ENCODE results near the gene TERT.

TERT gene

DNA sequence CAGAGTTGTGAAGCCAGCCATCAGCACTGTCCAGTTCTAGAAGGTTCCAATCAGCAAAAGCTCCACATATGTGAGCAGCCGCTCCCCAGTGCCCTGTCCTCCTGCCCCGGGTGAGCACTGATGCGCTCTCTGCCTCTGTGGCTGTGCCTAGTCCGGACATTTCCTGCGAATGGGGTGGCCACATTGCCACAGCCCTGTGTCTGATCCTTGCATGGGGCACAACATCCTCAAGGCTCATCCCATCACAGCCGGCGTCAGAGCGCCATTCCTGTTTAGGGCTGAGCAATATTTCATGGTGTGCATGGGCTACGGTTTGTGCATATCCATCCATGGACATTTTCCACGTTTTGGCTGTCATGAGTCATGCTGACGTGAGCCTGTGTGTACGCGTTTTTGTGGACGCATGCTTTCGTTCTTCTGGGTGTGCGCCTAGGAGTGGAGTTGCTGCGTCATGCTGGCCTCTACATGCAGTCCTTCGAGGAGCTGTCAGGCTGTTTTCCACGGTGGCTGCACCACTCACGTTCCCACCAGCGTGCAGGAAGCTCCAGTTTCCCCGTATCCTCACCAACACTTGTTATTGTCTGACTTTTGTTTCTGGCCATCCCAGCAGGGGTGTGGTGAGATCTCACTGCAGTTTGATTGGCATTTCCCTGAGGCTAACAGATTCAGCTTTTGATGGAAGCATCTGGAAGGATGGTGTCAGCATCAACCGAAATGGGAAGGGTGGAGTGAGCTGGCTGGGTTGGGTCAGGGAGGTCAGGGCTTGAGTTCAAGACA, 79.4 kb downstream of the TERT start:
- no peaks in the 10 kb centered on the region for H3K27me3 ChIP-seq (replicated peaks; ENCODE audit: control insufficient read depth, insufficient read depth, low read length, poor library complexity, severe bottlenecking)
- no peak overlapping the region for H3K4me3 ChIP-seq (ENCODE audit: insufficient read depth, low read depth, low read length, poor library complexity, severe bottlenecking)
- no peaks in the 10 kb centered on the region for H3K9me3 ChIP-seq (ENCODE audit: control insufficient read depth, low read length)
- no peak for DNase-seq
- H3K27ac ChIP-seq (ENCODE audit: insufficient read depth, low read length, poor library complexity, severe bottlenecking), result no peak overlapping the region
- no peaks in the 10 kb centered on the region for H3K36me3 ChIP-seq (ENCODE audit: control insufficient read depth, insufficient read depth, low read length)
- no peaks in the 10 kb centered on the region for H3K4me1 ChIP-seq (ENCODE audit: control insufficient read depth, insufficient read depth, low read length, poor library complexity, severe bottlenecking)

DNA sequence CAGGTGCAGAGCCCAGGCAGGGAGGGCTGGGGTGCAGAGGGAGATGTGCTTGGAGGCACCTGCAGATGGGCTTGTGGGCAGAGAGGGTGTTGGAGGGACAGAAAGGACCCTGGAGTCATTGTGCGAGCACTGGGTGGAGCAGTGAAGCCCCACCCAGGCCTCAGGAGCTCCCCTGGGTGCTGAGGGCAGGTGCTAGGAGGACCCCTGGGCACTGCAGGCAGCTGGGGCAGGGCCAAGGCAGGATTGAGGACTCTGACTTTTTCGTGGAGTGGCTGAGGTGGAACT, 80.0 kb downstream of the TERT start:
- Histone ChIP-seq H3K4me1 (ENCODE audit: control insufficient read depth, insufficient read depth, low read length, poor library complexity, severe bottlenecking) (no peaks in the 10 kb centered on the region), H3K4me3 (ENCODE audit: insufficient read depth, low read depth, low read length, poor library complexity, severe bottlenecking) (no peak overlapping the region), H3K36me3 (ENCODE audit: control insufficient read depth, insufficient read depth, low read length) (no peaks in the 10 kb centered on the region), H3K27me3 (replicated peaks; ENCODE audit: control insufficient read depth, insufficient read depth, low read length, poor library complexity, severe bottlenecking) (no peaks in the 10 kb centered on the region), H3K27ac (ENCODE audit: insufficient read depth, low read length, poor library complexity, severe bottlenecking) (no peak overlapping the region), H3K9me3 (ENCODE audit: control insufficient read depth, low read length) (no peaks in the 10 kb centered on the region)
- DNase-seq, result no peak

DNA sequence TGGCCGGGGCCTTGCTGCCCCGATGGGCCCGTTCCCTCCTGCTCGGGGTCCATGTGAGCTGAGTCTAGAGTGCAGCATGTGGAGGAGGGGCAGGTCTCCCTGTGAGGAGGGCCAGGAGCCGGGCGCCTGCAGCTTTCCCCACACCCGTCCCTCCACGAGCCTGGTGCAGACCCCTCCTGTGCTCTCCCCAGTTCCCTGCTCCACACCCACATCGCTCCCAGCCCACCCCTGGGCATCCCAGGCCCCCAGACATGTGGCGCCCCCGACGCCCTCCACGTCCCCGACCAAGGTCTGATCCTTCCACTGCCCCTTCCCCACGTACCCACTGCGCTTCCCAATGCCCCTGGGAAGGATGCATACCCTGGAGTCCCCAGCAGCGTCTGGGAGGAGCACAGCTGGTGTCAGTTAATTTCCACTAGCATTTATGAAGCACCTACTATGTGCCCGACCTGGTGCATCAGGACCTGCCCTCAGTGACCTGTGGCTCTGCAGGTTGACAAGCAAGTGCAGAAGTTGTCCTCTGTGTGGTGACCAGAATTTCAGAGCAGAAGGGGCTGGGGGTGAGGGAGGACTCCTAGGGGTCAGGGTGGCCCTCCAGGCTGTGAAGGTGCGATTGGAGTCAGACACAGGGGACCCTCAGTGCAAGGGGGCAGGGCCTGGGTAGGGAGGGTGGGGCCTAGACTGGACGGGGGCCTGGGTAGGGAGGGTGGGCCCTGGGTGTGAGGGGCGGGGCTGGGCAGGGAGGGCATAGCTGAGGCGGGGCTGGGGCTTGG, 80.5 kb downstream of the TERT start:
- H3K27me3 ChIP-seq (replicated peaks; ENCODE audit: control insufficient read depth, insufficient read depth, low read length, poor library complexity, severe bottlenecking), result no peaks in the 10 kb centered on the region
- DNase-seq, result no peak
- no peak overlapping the region for H3K4me3 ChIP-seq (ENCODE audit: insufficient read depth, low read depth, low read length, poor library complexity, severe bottlenecking)
- H3K36me3 ChIP-seq (ENCODE audit: control insufficient read depth, insufficient read depth, low read length), result no peaks in the 10 kb centered on the region
- H3K9me3 ChIP-seq (ENCODE audit: control insufficient read depth, low read length), result no peaks in the 10 kb centered on the region
- H3K4me1 ChIP-seq (ENCODE audit: control insufficient read depth, insufficient read depth, low read length, poor library complexity, severe bottlenecking), result no peaks in the 10 kb centered on the region
- no peak overlapping the region for H3K27ac ChIP-seq (ENCODE audit: insufficient read depth, low read length, poor library complexity, severe bottlenecking)

DNA sequence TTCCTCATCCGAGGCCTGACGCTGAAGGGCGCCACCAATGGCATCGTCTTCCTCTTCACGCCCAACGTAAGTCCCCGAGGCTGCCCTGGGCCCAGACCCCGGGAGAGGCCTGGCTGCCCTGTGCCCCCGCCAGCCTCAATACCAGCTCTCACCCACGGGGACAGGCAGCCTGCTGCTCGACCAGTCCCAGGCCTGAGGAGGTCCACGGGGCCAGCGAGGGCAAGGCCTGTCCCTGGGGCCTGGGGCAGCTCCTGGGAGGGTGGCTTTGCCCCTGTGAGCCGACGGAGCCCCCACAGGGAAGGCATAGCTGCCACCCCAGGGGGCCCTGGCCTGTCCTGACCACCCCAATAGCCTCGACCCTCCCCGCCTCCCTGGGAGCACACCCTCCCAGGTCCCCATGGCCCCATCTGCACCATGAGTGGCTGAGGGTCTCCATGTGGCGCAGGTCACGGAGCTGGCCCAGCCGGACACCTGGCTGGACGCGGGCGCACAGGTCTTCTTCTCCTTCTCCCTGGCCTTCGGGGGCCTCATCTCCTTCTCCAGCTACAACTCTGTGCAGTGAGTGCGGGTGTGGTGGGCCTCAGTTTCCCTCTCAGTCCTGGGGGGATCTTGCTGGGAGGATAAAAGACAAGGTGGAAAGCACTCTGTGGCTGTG, 81.2 kb downstream of the TERT start:
- Histone ChIP-seq H3K36me3 (ENCODE audit: control insufficient read depth, insufficient read depth, low read length) (no peaks in the 10 kb centered on the region), H3K4me1 (ENCODE audit: control insufficient read depth, insufficient read depth, low read length, poor library complexity, severe bottlenecking) (no peaks in the 10 kb centered on the region), H3K9me3 (ENCODE audit: control insufficient read depth, low read length) (no peaks in the 10 kb centered on the region), H3K27me3 (replicated peaks; ENCODE audit: control insufficient read depth, insufficient read depth, low read length, poor library complexity, severe bottlenecking) (no peaks in the 10 kb centered on the region), H3K4me3 (ENCODE audit: insufficient read depth, low read depth, low read length, poor library complexity, severe bottlenecking) (no peak overlapping the region), H3K27ac (ENCODE audit: insufficient read depth, low read length, poor library complexity, severe bottlenecking) (no peak overlapping the region)
- no peak for DNase-seq

DNA sequence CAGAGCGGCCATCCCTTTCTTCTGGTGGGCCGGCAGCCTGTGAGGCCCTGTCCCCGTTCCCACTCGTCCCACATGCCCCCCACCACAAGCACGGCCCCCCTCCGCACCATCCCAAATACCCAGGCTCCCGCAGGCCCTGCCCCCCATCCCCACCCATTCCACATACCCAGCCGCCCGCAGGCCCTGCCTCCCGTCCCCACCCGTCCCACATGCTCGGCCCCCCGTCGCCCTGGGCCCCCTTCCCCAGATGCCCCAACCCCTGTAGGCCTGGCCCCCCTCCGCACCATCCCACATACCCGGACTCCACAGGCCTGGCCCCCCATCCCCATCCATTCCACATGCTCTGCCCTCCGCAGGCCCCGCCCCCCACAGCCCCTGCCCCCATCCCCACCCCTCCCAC, 82.0 kb downstream of the TERT start:
- H3K9me3 ChIP-seq (ENCODE audit: control insufficient read depth, low read length), result no peaks in the 10 kb centered on the region
- H3K4me1 ChIP-seq (ENCODE audit: control insufficient read depth, insufficient read depth, low read length, poor library complexity, severe bottlenecking), result no peaks in the 10 kb centered on the region
- H3K27ac ChIP-seq (ENCODE audit: insufficient read depth, low read length, poor library complexity, severe bottlenecking), result no peak overlapping the region
- H3K27me3 ChIP-seq (replicated peaks; ENCODE audit: control insufficient read depth, insufficient read depth, low read length, poor library complexity, severe bottlenecking), result no peaks in the 10 kb centered on the region
- no peak overlapping the region for H3K4me3 ChIP-seq (ENCODE audit: insufficient read depth, low read depth, low read length, poor library complexity, severe bottlenecking)
- H3K36me3 ChIP-seq (ENCODE audit: control insufficient read depth, insufficient read depth, low read length), result no peaks in the 10 kb centered on the region
- DNase-seq, result no peak

DNA sequence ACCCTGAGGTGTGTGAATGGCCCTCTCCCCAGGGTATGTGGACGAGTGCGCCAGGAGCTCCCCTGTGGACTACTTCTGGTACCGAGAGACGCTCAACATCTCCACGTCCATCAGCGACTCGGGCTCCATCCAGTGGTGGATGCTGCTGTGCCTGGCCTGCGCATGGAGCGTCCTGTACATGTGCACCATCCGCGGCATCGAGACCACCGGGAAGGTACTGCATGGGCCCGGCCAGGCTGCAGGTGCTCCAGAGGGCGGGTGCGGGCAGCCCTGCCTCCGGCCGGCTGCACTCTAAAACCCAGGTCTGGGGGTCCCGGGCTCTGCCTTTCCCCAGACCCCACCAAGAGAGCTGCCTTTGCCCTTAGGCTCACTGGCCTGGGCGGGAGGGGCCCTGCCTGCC, 82.6 kb downstream of the TERT start:
- H3K9me3 ChIP-seq (ENCODE audit: control insufficient read depth, low read length), result no peaks in the 10 kb centered on the region
- no peak for DNase-seq
- no peak overlapping the region for H3K4me3 ChIP-seq (ENCODE audit: insufficient read depth, low read depth, low read length, poor library complexity, severe bottlenecking)
- H3K27me3 ChIP-seq (replicated peaks; ENCODE audit: control insufficient read depth, insufficient read depth, low read length, poor library complexity, severe bottlenecking), result no peaks in the 10 kb centered on the region
- H3K36me3 ChIP-seq (ENCODE audit: control insufficient read depth, insufficient read depth, low read length), result no peaks in the 10 kb centered on the region
- H3K4me1 ChIP-seq (ENCODE audit: control insufficient read depth, insufficient read depth, low read length, poor library complexity, severe bottlenecking), result no peaks in the 10 kb centered on the region
- H3K27ac ChIP-seq (ENCODE audit: insufficient read depth, low read length, poor library complexity, severe bottlenecking), result no peak overlapping the region

DNA sequence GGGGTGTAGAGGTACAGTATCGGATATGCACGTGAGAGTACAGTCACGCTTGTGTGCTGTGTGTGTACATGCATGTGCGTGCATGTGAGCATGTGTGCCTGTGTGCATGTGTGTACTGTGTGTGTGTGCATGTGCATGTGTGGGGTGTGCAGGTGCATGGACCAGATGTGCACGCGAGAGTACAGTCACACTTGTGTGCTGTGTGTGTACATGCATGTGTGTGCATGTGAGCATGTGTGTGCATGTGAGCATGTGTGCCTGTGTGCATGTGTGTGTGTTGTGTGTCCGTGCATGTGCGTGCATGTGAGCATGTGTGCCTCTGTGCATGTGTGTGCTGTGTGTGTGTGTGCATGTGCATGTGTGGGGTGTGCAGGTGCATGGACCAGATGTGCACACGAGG, 83.2 kb downstream of the TERT start:
- no peaks in the 10 kb centered on the region for H3K27me3 ChIP-seq (replicated peaks; ENCODE audit: control insufficient read depth, insufficient read depth, low read length, poor library complexity, severe bottlenecking)
- H3K9me3 ChIP-seq (ENCODE audit: control insufficient read depth, low read length), result no peaks in the 10 kb centered on the region
- H3K27ac ChIP-seq (ENCODE audit: insufficient read depth, low read length, poor library complexity, severe bottlenecking), result no peak overlapping the region
- no peak for DNase-seq
- H3K4me1 ChIP-seq (ENCODE audit: control insufficient read depth, insufficient read depth, low read length, poor library complexity, severe bottlenecking), result no peaks in the 10 kb centered on the region
- H3K4me3 ChIP-seq (ENCODE audit: insufficient read depth, low read depth, low read length, poor library complexity, severe bottlenecking), result no peak overlapping the region
- no peaks in the 10 kb centered on the region for H3K36me3 ChIP-seq (ENCODE audit: control insufficient read depth, insufficient read depth, low read length)

DNA sequence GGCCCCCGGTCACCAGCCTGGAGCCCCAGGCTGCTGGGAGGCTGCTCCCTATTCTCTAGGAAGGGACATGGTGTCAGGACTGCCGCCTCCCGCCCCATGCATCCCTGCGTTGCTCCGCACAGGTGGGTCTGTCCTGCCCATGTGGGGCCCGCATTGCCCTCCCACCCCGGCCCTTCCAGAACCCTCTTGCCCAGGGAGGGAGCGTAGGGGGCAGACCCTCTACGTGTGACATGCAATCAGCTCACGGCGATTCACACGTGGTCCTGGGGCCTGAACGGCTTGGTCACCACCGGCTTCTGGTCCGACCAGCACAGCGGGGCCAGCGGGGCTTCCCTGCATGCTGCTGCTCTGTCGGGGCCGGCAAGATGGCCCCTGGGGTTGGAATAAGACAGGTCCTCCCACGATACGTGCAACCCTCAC, 84.0 kb downstream of the TERT start:
- H3K27me3 ChIP-seq (replicated peaks; ENCODE audit: control insufficient read depth, insufficient read depth, low read length, poor library complexity, severe bottlenecking), result no peaks in the 10 kb centered on the region
- no peak overlapping the region for H3K27ac ChIP-seq (ENCODE audit: insufficient read depth, low read length, poor library complexity, severe bottlenecking)
- H3K36me3 ChIP-seq (ENCODE audit: control insufficient read depth, insufficient read depth, low read length), result no peaks in the 10 kb centered on the region
- DNase-seq, result no peak
- no peak overlapping the region for H3K4me3 ChIP-seq (ENCODE audit: insufficient read depth, low read depth, low read length, poor library complexity, severe bottlenecking)
- H3K4me1 ChIP-seq (ENCODE audit: control insufficient read depth, insufficient read depth, low read length, poor library complexity, severe bottlenecking), result no peaks in the 10 kb centered on the region
- H3K9me3 ChIP-seq (ENCODE audit: control insufficient read depth, low read length), result no peaks in the 10 kb centered on the region

DNA sequence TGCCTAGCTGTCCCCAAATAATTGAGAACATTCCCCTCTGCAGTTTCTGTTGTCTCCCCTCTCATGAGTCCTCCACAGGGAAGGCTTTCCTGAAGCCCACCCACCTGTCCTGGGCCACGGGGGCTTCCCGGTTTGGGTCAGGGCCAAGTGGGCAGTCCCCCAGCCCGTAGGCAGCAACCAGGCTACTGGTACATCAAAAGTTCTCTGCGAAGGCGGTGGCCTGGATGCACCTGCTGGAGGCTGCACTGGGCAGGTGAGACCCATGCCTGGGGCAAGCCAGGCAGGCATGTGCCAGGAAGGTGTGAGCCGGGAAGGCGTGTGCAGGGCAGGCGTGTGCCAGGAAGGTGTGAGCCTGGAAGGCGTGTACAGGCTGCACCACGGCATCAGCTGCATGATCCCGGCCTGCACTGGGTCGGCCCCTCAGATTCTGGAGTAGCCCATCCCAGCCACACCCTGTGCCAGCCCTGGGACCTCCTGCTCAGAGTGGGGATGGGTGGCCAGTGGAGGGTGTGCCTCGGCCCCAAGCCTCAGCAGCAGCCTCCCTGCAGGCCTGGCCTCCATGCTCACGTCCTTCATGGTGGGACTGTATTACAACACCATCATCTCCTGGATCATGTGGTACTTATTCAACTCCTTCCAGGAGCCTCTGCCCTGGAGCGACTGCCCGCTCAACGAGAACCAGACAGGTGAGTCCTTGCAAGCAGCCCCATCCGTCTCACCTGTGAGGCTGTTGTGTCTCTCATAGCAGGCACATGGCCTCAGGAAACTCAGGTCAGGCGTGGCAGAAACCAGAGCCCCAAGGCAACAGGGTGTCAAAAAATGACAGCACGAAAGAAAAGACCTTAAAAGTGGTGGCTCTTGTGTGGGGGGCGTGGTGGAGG, 84.7 kb downstream of the TERT start:
- Histone ChIP-seq H3K27ac (ENCODE audit: insufficient read depth, low read length, poor library complexity, severe bottlenecking) (no peak overlapping the region), H3K9me3 (ENCODE audit: control insufficient read depth, low read length) (no peaks in the 10 kb centered on the region), H3K4me3 (ENCODE audit: insufficient read depth, low read depth, low read length, poor library complexity, severe bottlenecking) (no peak overlapping the region), H3K4me1 (ENCODE audit: control insufficient read depth, insufficient read depth, low read length, poor library complexity, severe bottlenecking) (no peaks in the 10 kb centered on the region), H3K36me3 (ENCODE audit: control insufficient read depth, insufficient read depth, low read length) (no peaks in the 10 kb centered on the region), H3K27me3 (replicated peaks; ENCODE audit: control insufficient read depth, insufficient read depth, low read length, poor library complexity, severe bottlenecking) (no peaks in the 10 kb centered on the region)
- no peak for DNase-seq

Measured in effector memory CD4-positive, alpha-beta T cell (primary cell).